Measurements from ENCODE around the gene C15orf39. TPM values are rescaled to one million over a fixed set of nuclear protein-coding genes. Genes with fewer than 3 reads are reported as not detected.

Gene C15orf39
- total and polyA plus RNA-seq, 7 donors, result 4.9 to 20.2 (median 9.5) TPM

GRCh38 chr15:75232826-75233503, 31.3 kb downstream of the C15orf39 start:
- no peak overlapping the region for H3K27ac ChIP-seq
- intact Hi-C loops (cut with DNase I), result no loop called here
- H3K27me3 ChIP-seq, result peaks cover 0 to 52% (median 6%) of the 10 kb centered on the region in 3 donors
- no peak for TF ChIP-seq POLR2A (IDR thresholded peaks at IDR 0.05)
- TF ChIP-seq POLR2AphosphoS5 (IDR thresholded peaks at IDR 0.05), result no peak
- no peak for TF ChIP-seq EP300 (IDR thresholded peaks at IDR 0.05)
- no peak for TF ChIP-seq CTCF (IDR thresholded peaks at IDR 0.05)
- H3K36me3 ChIP-seq, result no peaks in the 10 kb centered on the region
- WGBS, 2 donors, result 89% methylated on average over 17 of the region's 17 CpGs
- H3K9me3 ChIP-seq, result no peaks in the 10 kb centered on the region
- DNase-seq, result no peak
- no peak overlapping the region for H3K4me3 ChIP-seq
- no peaks in the 10 kb centered on the region for H3K4me1 ChIP-seq

- H3K27ac ChIP-seq, result no peak overlapping the region
- TF ChIP-seq CTCF (IDR thresholded peaks at IDR 0.05) (no peak), POLR2A (IDR thresholded peaks at IDR 0.05) (no peak), EP300 (IDR thresholded peaks at IDR 0.05) (no peak), POLR2AphosphoS5 (IDR thresholded peaks at IDR 0.05) (no peak)
- WGBS, 2 donors, result 70 to 74% methylated on average over 14 of the region's 14 CpGs
- peak; percentile 59 for DNase-seq
- intact Hi-C loops (cut with DNase I), result no loop called here
- peaks cover 0 to 52% (median 6%) of the 10 kb centered on the region in 3 donors for H3K27me3 ChIP-seq
- H3K4me3 ChIP-seq, result no peak overlapping the region
- no peaks in the 10 kb centered on the region for H3K9me3 ChIP-seq
- no peaks in the 10 kb centered on the region for H3K36me3 ChIP-seq
- no peaks in the 10 kb centered on the region for H3K4me1 ChIP-seq
These were observed 32.0 kb downstream of the C15orf39 start for GRCh38 chr15:75233504-75234190.

- H3K27me3 ChIP-seq, result peaks cover 0 to 48% (median 6%) of the 10 kb centered on the region in 3 donors
- H3K36me3 ChIP-seq, result no peaks in the 10 kb centered on the region
- TF ChIP-seq CTCF (IDR thresholded peaks at IDR 0.05) (no peak), POLR2AphosphoS5 (IDR thresholded peaks at IDR 0.05) (no peak), EP300 (IDR thresholded peaks at IDR 0.05) (no peak), POLR2A (IDR thresholded peaks at IDR 0.05) (no peak)
- H3K4me1 ChIP-seq, result no peaks in the 10 kb centered on the region
- DNase-seq, result peak; percentile 56
- 86 to 91% methylated on average over 5 of the region's 5 CpGs for WGBS, 2 donors
- no peaks in the 10 kb centered on the region for H3K9me3 ChIP-seq
- intact Hi-C loops (cut with DNase I), result no loop called here
- no peak overlapping the region for H3K27ac ChIP-seq
- no peak overlapping the region for H3K4me3 ChIP-seq
These were observed 32.6 kb downstream of the C15orf39 start for GRCh38 chr15:75234191-75234810.

- Histone ChIP-seq H3K4me3 (no peak overlapping the region), H3K27ac (no peak overlapping the region), H3K4me1 (no peaks in the 10 kb centered on the region), H3K9me3 (no peaks in the 10 kb centered on the region), H3K36me3 (no peaks in the 10 kb centered on the region), H3K27me3 (peaks cover 0 to 48% (median 6%) of the 10 kb centered on the region in 3 donors)
- intact Hi-C loops (cut with DNase I), result no loop called here
- TF ChIP-seq EP300 (IDR thresholded peaks at IDR 0.05), result no peak
- no peak for TF ChIP-seq CTCF (IDR thresholded peaks at IDR 0.05)
- TF ChIP-seq POLR2AphosphoS5 (IDR thresholded peaks at IDR 0.05), result no peak
- WGBS, 2 donors, result 82 to 86% methylated on average over 10 of the region's 10 CpGs
- peak; percentile 43 for DNase-seq
These were observed 33.5 kb downstream of the C15orf39 start for GRCh38 chr15:75235051-75235673.
